Renal pelvis (tissue), 4 donors: ENCODE measurements around the gene NLGN4X. TPM values are rescaled to one million over a fixed set of nuclear protein-coding genes. Genes with fewer than 3 reads are reported as not detected.
A peak's percentile ranks its signal among the peaks of the same experiment; 100 is the strongest.

Experiments used
- DNase-seq: peaks from one replicate; pipeline ENCODE4 v3.0.0-alpha.2; 2013
- polyA plus RNA-seq, 3 donors: library from polyadenylated mRNA; unstranded; fragments of 120-200 nt; gene quantifications; one replicate each; pipeline ENCODE4 v1.2.1, GENCODE V29; 2013; ENCODE audit not compliant: insufficient read length in 3 of 3

The NLGN4X gene
- polyA plus RNA-seq, 3 donors = 8.7 to 13.1 (median 11.4) TPM

- peak; percentile 11 for DNase-seq
These were observed 351.6 kb downstream of the NLGN4X start for GRCh38 chrX:5876984-5877596.

DNA sequence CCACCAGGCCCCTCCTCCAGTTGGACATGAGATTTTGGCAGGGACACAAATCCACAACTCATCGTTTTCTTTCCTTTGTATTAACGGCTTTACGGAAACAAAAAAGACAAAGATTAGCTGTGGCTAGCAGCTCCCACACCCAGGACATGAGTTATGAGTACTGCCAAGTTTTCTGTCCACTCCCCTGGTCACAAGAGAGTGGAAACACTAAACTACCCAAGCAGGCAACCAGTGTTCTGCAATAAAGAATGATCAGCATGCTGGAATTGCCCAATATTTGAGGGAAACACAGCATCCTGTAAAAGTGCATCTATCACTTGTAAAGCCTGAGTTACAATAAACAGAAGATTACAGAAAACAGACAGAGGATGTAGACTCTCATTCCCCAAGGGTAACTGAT, 358.4 kb downstream of the NLGN4X start:
- no peak for DNase-seq

DNA sequence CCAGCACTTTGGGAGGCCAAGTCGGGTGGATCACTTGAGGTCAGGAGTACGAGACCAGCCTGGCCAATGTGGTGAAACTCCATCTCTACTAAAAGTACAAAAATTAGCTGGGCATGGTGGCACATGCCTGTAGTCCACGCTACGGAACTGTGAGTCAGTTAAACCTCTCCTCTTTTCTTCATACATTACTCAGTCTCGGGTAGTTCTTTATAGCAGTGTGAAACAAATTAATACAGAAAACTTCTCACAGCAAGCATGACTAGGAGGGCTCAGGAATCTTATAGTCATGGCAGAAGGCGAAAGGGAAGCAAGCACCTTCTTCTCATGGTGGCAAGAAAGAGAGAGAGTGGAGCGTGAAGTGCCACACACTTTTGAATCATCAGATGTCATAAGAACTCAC, 358.9 kb downstream of the NLGN4X start:
- DNase-seq = no peak

DNA sequence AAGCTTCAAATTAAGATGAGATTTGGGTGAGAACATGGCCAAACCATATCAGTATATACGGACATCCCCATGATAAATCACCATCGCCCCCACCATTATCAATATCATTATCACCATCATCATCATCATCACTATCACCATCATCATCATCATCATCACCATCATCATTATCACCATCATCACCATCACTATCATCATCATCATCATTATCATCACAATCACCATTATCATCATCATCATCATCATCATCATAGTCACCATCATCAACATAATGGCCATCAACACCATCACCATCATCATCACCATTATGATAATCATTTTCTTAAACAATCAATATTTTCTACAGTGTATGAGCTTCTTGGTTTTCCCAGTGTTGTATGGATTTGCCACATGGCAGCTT, 360.9 kb downstream of the NLGN4X start:
- DNase-seq = no peak

DNA sequence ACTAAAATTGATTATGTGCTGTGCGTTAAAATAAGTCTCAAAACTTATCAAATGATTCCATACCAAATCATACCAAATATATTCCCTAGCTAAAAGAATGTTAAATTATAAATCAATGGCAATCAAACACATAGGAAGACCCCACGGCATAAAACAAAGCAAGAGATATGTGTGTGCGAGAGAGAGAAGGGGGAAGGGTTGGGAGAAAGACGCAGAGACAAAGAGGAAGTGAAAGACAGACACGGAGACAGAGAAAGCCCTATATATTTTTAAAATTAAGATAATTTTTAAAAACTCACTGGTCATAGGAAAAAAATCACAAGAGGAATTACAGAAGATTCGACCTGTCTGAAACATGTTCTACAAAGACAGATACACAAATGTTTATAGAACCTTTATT, 371.4 kb downstream of the NLGN4X start:
- no peak for DNase-seq

GRCh38 chrX:5852941-5853340, 375.7 kb downstream of the NLGN4X start:
- DNase-seq = no peak

GRCh38 chrX:5842601-5843000, 386.1 kb downstream of the NLGN4X start:
- DNase-seq = no peak
